Endothelial cell of umbilical vein (primary cell): ENCODE measurements around the gene PLCB4.

Experiments used
- CTCF ChIP-seq, 2 donors: IDR thresholded peaks; 1 replicate in 1 of 2; 2 replicates in 1 of 2; pipeline ENCODE4 v1.5.1; 2011; ENCODE audit warnings: low read length in 2 of 2, mild to moderate bottlenecking in 2 of 2, moderate library complexity in 2 of 2, control low read depth in 1 of 2, inconsistent platforms in 1 of 2, low read depth in 1 of 2; ENCODE audit not compliant: insufficient read depth in 1 of 2; ENCODE audit errors: extremely low read depth in 1 of 2
- POLR2AphosphoS5 ChIP-seq: IDR thresholded peaks from 2 replicates; pipeline ENCODE4 v1.6.1; 2012; ENCODE audit warnings: low read depth, mild to moderate bottlenecking, control low read depth, low read length, moderate library complexity; ENCODE audit not compliant: insufficient read depth

- TF ChIP-seq CTCF (IDR thresholded peaks at IDR 0.05; ENCODE audit: extremely low read depth in 1 of 2, insufficient read depth in 1 of 2, low read depth in 1 of 2, low read length in 2 of 2) (no peak), POLR2AphosphoS5 (peak; percentile 37)
Measured at GRCh38 chr20:9460518-9460917, 391.6 kb downstream of the PLCB4 start.
